Parathyroid adenoma (tissue), 2 donors: ENCODE data around the gene OPCML.

Source experiments
- H2AFZ ChIP-seq: fragments of 300-600 bp; sonication (generic); one replicate; pipeline ENCODE4 v1.7.0; 2017; ENCODE audit warnings: antibody characterized with exemption, mild to moderate bottlenecking
- H3K27ac ChIP-seq: fragments of 300-600 bp; sonication (generic); one replicate; pipeline ENCODE4 v1.7.0; 2017
- H3K27me3 ChIP-seq: fragments of 300-600 bp; sonication (generic); one replicate; pipeline ENCODE4 v1.7.0; 2017; ENCODE audit warnings: low read length; ENCODE audit not compliant: control insufficient read depth, insufficient read depth
- H3K36me3 ChIP-seq: fragments of 300-600 bp; sonication (generic); one replicate; pipeline ENCODE4 v1.7.0; 2017; ENCODE audit warnings: low read length; ENCODE audit not compliant: control insufficient read depth, insufficient read depth
- H3K4me1 ChIP-seq: fragments of 300-600 bp; sonication (generic); one replicate; pipeline ENCODE4 v1.7.0; 2017; ENCODE audit warnings: control low read depth
- H3K4me2 ChIP-seq: fragments of 300-600 bp; sonication (generic); one replicate; pipeline ENCODE4 v1.7.0; 2017; ENCODE audit warnings: low read length
- H3K4me3 ChIP-seq: fragments of 300-600 bp; sonication (generic); one replicate; pipeline ENCODE4 v1.7.0; 2017; ENCODE audit warnings: low read depth, low read length
- H3K79me2 ChIP-seq: fragments of 300-600 bp; sonication (generic); one replicate; pipeline ENCODE4 v1.7.0; 2017; ENCODE audit warnings: control low read depth
- H3K9ac ChIP-seq: fragments of 300-600 bp; sonication (generic); one replicate; pipeline ENCODE4 v1.7.0; 2017; ENCODE audit warnings: mild to moderate bottlenecking
- H3K9me3 ChIP-seq: fragments of 300-600 bp; sonication (generic); one replicate; pipeline ENCODE4 v1.7.0; 2017; ENCODE audit warnings: low read length; ENCODE audit not compliant: control insufficient read depth
- CTCF ChIP-seq: fragments of 300-600 bp; sonication (generic); IDR thresholded peaks from one replicate; pipeline ENCODE4 v1.7.0; 2017; ENCODE audit warnings: antibody characterized with exemption, mild to moderate bottlenecking
- donor health status: primary hyperparathyroidism.

The OPCML gene

DNA sequence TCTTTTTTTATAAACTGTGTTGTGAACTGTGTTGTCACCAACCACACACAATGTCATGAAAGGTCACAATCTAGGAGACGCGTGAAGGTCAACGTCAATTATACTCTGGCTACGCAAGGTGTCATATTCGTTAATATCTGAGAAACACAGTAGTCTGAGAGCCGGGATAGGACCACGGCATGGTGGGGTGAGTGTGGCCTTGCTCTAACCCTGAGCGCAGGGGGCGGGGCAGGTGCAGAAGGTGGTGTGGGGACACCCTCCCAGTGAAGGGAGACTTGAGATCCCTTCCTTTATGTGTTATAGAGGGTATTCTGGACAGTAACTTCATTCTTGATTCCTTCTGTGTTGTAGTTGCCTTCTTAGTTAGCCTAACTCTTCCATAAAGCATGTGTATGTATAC lies 883.0 kb downstream of the OPCML start:
- Histone ChIP-seq H3K4me3 (no peak overlapping the region), H3K27me3 (no peaks in the 10 kb centered on the region), H3K9ac (no peak overlapping the region), H3K36me3 (no peaks in the 10 kb centered on the region), H3K4me1 (no peaks in the 10 kb centered on the region), H3K9me3 (no peaks in the 10 kb centered on the region), H3K4me2 (no peak overlapping the region), H3K27ac (no peak overlapping the region), H2AFZ (no peak overlapping the region), H3K79me2 (no peaks in the 10 kb centered on the region)
- no peak for TF ChIP-seq CTCF

DNA sequence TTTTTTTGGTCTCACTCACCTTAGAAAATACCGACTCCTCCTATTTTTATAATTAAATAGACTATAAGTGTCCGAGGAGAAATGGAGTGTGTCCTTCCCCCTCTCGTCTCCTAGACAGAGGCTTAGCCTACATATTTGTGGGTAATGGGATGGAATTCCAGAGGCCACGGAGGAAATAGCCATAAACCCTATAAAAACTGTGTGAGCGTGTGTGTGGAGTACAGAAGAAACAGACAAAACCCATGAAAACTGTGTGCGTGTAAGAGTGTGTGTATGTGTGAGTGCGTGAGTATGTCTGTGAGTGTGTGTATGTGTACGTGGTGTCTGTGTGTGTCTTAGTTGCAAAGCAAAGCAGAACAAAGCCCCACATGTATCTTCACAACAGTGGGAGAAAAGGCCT lies 883.5 kb downstream of the OPCML start:
- H3K4me3 ChIP-seq = no peak overlapping the region

GRCh38 chr11:132646890-132647289 lies 885.4 kb downstream of the OPCML start:
- Histone ChIP-seq H3K79me2 (no peaks in the 10 kb centered on the region), H3K27me3 (no peaks in the 10 kb centered on the region), H3K4me1 (no peaks in the 10 kb centered on the region), H3K4me2 (no peak overlapping the region), H3K36me3 (no peaks in the 10 kb centered on the region), H2AFZ (no peak overlapping the region), H3K9ac (no peak overlapping the region), H3K4me3 (no peak overlapping the region), H3K9me3 (no peaks in the 10 kb centered on the region), H3K27ac (no peak overlapping the region)
- TF ChIP-seq CTCF = no peak

More for the DNA sequence above, 883.5 kb downstream of the OPCML start:
- Histone ChIP-seq H3K9ac (no peak overlapping the region), H3K27me3 (no peaks in the 10 kb centered on the region), H3K9me3 (no peaks in the 10 kb centered on the region), H2AFZ (no peak overlapping the region), H3K27ac (no peak overlapping the region), H3K79me2 (no peaks in the 10 kb centered on the region), H3K36me3 (no peaks in the 10 kb centered on the region), H3K4me1 (no peaks in the 10 kb centered on the region), H3K4me2 (no peak overlapping the region)
- no peak for TF ChIP-seq CTCF

DNA sequence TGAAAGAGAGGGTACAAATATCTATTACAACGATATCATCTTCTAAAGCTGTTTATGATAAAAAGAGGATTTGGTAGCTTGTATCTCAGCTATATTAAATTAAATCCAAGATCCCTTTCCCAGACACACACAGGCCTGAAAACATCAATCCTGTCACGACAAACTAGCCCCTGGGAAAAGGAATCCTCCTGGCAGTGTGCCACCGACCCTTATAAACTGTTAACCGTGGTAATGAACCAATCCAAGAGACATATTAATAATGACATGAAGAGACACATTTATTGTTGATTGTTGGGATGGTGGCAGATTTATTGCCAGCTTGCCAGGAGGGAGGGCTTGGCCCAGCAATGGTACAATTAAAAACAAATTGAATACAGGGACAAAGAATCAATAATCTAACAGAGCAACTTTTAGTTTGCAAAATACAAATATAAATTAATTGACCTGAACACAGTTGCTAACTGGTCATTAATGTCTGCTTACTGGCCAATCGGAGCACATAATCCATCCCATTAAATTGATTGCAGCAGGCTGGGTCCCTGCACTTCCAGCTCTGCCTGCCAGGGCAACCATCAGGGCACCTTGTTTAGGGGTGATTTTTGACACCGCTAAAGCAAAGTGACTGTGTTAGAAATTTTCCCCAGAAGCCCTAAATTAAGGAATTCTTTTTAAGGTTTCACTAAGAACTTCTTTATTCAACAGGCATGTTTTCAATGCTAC lies 887.6 kb downstream of the OPCML start:
- Histone ChIP-seq H2AFZ (no peak overlapping the region), H3K4me3 (no peak overlapping the region), H3K79me2 (no peaks in the 10 kb centered on the region), H3K9ac (no peak overlapping the region), H3K27ac (no peak overlapping the region), H3K27me3 (no peaks in the 10 kb centered on the region), H3K36me3 (no peaks in the 10 kb centered on the region), H3K4me2 (no peak overlapping the region), H3K9me3 (no peaks in the 10 kb centered on the region), H3K4me1 (no peaks in the 10 kb centered on the region)
- no peak for TF ChIP-seq CTCF

GRCh38 chr11:132643239-132643638 lies 889.1 kb downstream of the OPCML start:
- no peak overlapping the region for H3K4me3 ChIP-seq
- no peaks in the 10 kb centered on the region for H3K4me1 ChIP-seq
- no peaks in the 10 kb centered on the region for H3K9me3 ChIP-seq
- H3K27ac ChIP-seq = no peak overlapping the region
- no peaks in the 10 kb centered on the region for H3K36me3 ChIP-seq
- no peaks in the 10 kb centered on the region for H3K27me3 ChIP-seq
- no peak overlapping the region for H2AFZ ChIP-seq
- no peak overlapping the region for H3K4me2 ChIP-seq
- no peaks in the 10 kb centered on the region for H3K79me2 ChIP-seq
- TF ChIP-seq CTCF = no peak
- H3K9ac ChIP-seq = no peak overlapping the region
